ENCODE data around the gene RCN1. TPM values are rescaled to one million over a fixed set of nuclear protein-coding genes. Genes with fewer than 3 reads are reported as not detected.

The RCN1 gene
- total RNA-seq, 1 donor from 2014 or later = 174 TPM

- Mint-ChIP-seq H3K27me3 (ENCODE audit: unreplicated experiment) (peaks cover 79% of the 10 kb centered on the region), H3K4me1 (ENCODE audit: unreplicated experiment) (peaks cover 5% of the 10 kb centered on the region), H3K4me3 (ENCODE audit: unreplicated experiment) (no peak overlapping the region), H3K36me3 (ENCODE audit: unreplicated experiment) (no peaks in the 10 kb centered on the region), H3K27ac (ENCODE audit: unreplicated experiment) (no peak overlapping the region), H3K9me3 (ENCODE audit: unreplicated experiment) (no peaks in the 10 kb centered on the region)
- no peak for DNase-seq (ENCODE audit: extremely low spot score, unreplicated experiment)
- TF ChIP-seq CTCF (IDR thresholded peaks at IDR 0.05) = no peak
Measured at GRCh38 chr11:32070692-32071091, 20.2 kb upstream of the RCN1 start.

- peaks cover 76% of the 10 kb centered on the region for H3K27me3 Mint-ChIP-seq (ENCODE audit: unreplicated experiment)
- peak; percentile 54 for TF ChIP-seq CTCF (IDR thresholded peaks at IDR 0.05)
- no peaks in the 10 kb centered on the region for H3K36me3 Mint-ChIP-seq (ENCODE audit: unreplicated experiment)
- H3K4me1 Mint-ChIP-seq (ENCODE audit: unreplicated experiment) = peaks cover 5% of the 10 kb centered on the region
- H3K27ac Mint-ChIP-seq (ENCODE audit: unreplicated experiment) = no peak overlapping the region
- no peak overlapping the region for H3K4me3 Mint-ChIP-seq (ENCODE audit: unreplicated experiment)
- H3K9me3 Mint-ChIP-seq (ENCODE audit: unreplicated experiment) = no peaks in the 10 kb centered on the region
- no peak for DNase-seq (ENCODE audit: extremely low spot score, unreplicated experiment)
Measured at GRCh38 chr11:32071811-32072210, 19.1 kb upstream of the RCN1 start.

- Mint-ChIP-seq H3K27ac (ENCODE audit: unreplicated experiment) (no peak overlapping the region), H3K27me3 (ENCODE audit: unreplicated experiment) (peaks cover 66% of the 10 kb centered on the region), H3K4me1 (ENCODE audit: unreplicated experiment) (peaks cover 5% of the 10 kb centered on the region), H3K9me3 (ENCODE audit: unreplicated experiment) (no peaks in the 10 kb centered on the region), H3K4me3 (ENCODE audit: unreplicated experiment) (no peak overlapping the region), H3K36me3 (ENCODE audit: unreplicated experiment) (no peaks in the 10 kb centered on the region)
- no peak for DNase-seq (ENCODE audit: extremely low spot score, unreplicated experiment)
- TF ChIP-seq CTCF (IDR thresholded peaks at IDR 0.05) = no peak
Measured at GRCh38 chr11:32072872-32073643, 17.8 kb upstream of the RCN1 start.

- no peaks in the 10 kb centered on the region for H3K9me3 Mint-ChIP-seq (ENCODE audit: unreplicated experiment)
- H3K27ac Mint-ChIP-seq (ENCODE audit: unreplicated experiment) = no peak overlapping the region
- no peak overlapping the region for H3K4me3 Mint-ChIP-seq (ENCODE audit: unreplicated experiment)
- DNase-seq (ENCODE audit: extremely low spot score, unreplicated experiment) = no peak
- no peaks in the 10 kb centered on the region for H3K36me3 Mint-ChIP-seq (ENCODE audit: unreplicated experiment)
- H3K27me3 Mint-ChIP-seq (ENCODE audit: unreplicated experiment) = peaks cover 60% of the 10 kb centered on the region
- H3K4me1 Mint-ChIP-seq (ENCODE audit: unreplicated experiment) = peaks cover 5% of the 10 kb centered on the region
- no peak for TF ChIP-seq CTCF (IDR thresholded peaks at IDR 0.05)
Measured at GRCh38 chr11:32073644-32074026, 17.2 kb upstream of the RCN1 start.

GRCh38 chr11:32079553-32079952, 11.3 kb upstream of the RCN1 start:
- no peak for TF ChIP-seq CTCF (IDR thresholded peaks at IDR 0.05)
- no peak for DNase-seq (ENCODE audit: extremely low spot score, unreplicated experiment)
- Mint-ChIP-seq H3K27me3 (ENCODE audit: unreplicated experiment) (peaks cover 21% of the 10 kb centered on the region), H3K4me1 (ENCODE audit: unreplicated experiment) (no peaks in the 10 kb centered on the region), H3K27ac (ENCODE audit: unreplicated experiment) (no peak overlapping the region), H3K36me3 (ENCODE audit: unreplicated experiment) (no peaks in the 10 kb centered on the region), H3K4me3 (ENCODE audit: unreplicated experiment) (no peak overlapping the region), H3K9me3 (ENCODE audit: unreplicated experiment) (no peaks in the 10 kb centered on the region)

Measured in osteocyte (in vitro differentiated cells).